Activated CD8-positive, alpha-beta T cell treated with anti-CD3 and anti-CD28 coated beads for 36 hours (primary cell): Measurements from ENCODE around the gene DCST2. TPM values are rescaled to one million over a fixed set of nuclear protein-coding genes. Genes with fewer than 3 reads are reported as not detected.

ENCODE experiments used
- ATAC-seq: fragments of 200-7000 bp; cut with Tn5 transposase; one replicate; pipeline ENCODE4 v1.10.0; 2021; ENCODE audit warnings: mild to moderate bottlenecking, moderate library complexity
- CTCF ChIA-PET: fragments of 350-600 bp; sonication (Branson Sonifier 250); formaldehyde crosslinking; loops from one replicate; lab custom pipeline; 2021; ENCODE audit warnings: antibody characterized with exemption; lab: Charles Lee
- POLR2A ChIA-PET: fragments of 350-600 bp; sonication (Branson Sonifier 250); formaldehyde crosslinking; loops from one replicate; lab custom pipeline; 2021; ENCODE audit warnings: antibody characterized with exemption; lab: Charles Lee
- DNase-seq: peaks from one replicate; pipeline ENCODE4 v3.0.0-alpha.2; 2020
- H3K27ac Mint-ChIP-seq: one replicate; pipeline ENCODE4 v1.8.0; 2021; ENCODE audit warnings: mild to moderate bottlenecking, mixed read lengths
- H3K27me3 Mint-ChIP-seq: one replicate; pipeline ENCODE4 v1.8.0; 2021; ENCODE audit warnings: mixed read lengths
- H3K36me3 Mint-ChIP-seq: one replicate; pipeline ENCODE4 v1.8.0; 2021; ENCODE audit warnings: low read depth, mixed read lengths
- H3K4me1 Mint-ChIP-seq: one replicate; pipeline ENCODE4 v1.8.0; 2021; ENCODE audit warnings: low read depth, mixed read lengths
- H3K4me3 Mint-ChIP-seq: one replicate; pipeline ENCODE4 v1.8.0; 2021; ENCODE audit warnings: mild to moderate bottlenecking, moderate library complexity, mixed read lengths
- H3K9me3 Mint-ChIP-seq: one replicate; pipeline ENCODE4 v1.8.0; 2021; ENCODE audit warnings: mixed read lengths
- CTCF ChIP-seq: fragments of 200-600 bp; IDR thresholded peaks from one replicate; pipeline ENCODE4 v1.8.0; 2022; ENCODE audit warnings: antibody characterized with exemption, mild to moderate bottlenecking
- intact Hi-C: fragments of 100-400 bp; cut with micrococcal nuclease; formaldehyde crosslinking; loops from one replicate; pipeline ENCODE4 v1.10.0; 2022
- total RNA-seq, 2 experiments: library from RNA; stranded (reverse); gene quantifications; one replicate each; pipeline ENCODE4 v1.2.3, GENCODE V29; 2021

The DCST2 gene
- total RNA-seq, 2 experiments from 2014 or later = 0.20 to 0.36 TPM

DNA sequence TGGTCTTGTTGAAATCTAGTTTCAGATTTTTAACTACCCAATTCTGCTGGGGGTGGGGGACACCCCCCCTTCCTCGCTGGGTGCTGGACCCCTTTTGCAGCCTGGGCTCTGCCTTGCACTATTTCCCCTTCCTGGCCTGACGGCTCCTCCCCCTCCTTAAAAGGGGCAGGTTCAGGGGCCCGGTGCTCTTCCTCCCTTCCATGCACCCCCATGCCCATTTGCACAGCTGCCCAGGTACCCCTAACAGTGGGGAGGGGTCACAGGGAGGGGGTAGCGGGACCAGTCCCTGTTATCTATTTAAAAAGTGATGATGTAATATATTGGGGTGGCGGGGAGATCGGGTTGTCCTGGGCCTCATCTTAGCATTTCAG, 15.7 kb downstream of the DCST2 start:
- peak overlapping the region; percentile 51 for H3K4me3 Mint-ChIP-seq
- POLR2A ChIA-PET = interaction anchor here (1.1 to 4.3 kb wide), 9 partner anchors 11 to 62 kb away, joined by 3 to 29 read pairs (median 6); partner anchors contain the start of genes ADAM15, FLAD1, PYGO2 and ZBTB7B

DNA sequence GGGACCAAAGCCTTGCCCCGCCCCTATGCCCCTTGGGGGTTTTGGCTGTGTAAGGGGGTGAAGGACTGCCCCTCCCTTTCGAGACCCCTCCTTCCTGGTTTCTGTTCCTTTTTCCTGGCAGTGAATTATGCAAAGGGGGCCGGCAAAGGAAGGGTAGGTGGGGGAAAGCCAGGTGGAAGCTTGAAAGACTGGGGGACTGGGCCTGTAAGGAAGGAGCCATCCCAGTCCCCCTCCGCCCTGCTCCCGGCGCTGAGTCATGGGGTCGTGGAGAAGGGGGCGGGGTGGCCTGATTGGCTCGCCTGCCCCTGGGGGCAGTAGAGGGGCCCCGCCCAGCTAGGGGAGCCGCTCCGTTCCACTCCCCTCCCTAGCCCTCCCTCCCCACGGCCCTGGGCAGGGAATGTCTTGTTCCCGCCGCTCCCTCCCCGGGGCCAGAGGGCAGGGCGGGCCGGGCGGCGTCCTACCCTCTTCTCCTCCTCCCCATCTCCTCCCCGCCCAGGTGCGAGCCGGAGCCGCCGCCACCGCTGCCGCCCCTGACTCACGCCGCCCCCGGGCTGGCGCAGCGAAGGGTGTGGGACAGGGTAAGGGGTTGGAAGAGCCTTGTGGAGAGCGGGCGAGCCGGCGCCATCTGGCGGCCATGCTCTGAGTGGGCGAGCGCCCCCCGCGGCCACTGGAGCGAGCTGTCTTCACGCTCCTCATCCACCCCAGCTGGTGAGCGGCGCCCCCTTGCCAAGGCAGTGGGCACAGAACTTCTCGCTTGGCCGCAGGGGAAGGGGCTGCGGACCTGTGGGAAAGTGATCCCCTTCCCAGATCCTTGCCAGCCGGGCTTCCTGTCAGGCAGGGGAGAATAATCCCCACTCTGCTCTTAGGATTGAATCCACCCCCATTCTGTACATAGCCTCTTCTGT, 16.3 kb downstream of the DCST2 start:
- peak overlapping the region; percentile 51 for H3K4me3 Mint-ChIP-seq
- ChIA-PET POLR2A (interaction anchor here (1.0 to 4.3 kb wide), 12 partner anchors 10 to 62 kb away, joined by 3 to 29 read pairs (median 5); partner anchors contain the start of genes ADAM15, CKS1B, FLAD1 and PYGO2), CTCF (interaction anchor here (0.5 to 7.6 kb wide), 45 partner anchors 9 to 134 kb away, joined by 3 to 77 read pairs (median 6); partner anchors contain the start of genes ADAM15, FLAD1, LENEP and PBXIP1)
- H3K27ac Mint-ChIP-seq = peak overlapping the region; percentile 60
- peak; percentile 97 for TF ChIP-seq CTCF
- peak; percentile 93 for ATAC-seq
- H3K9me3 Mint-ChIP-seq = no peaks in the 10 kb centered on the region
- intact Hi-C loops = loop anchor here (5.0 kb wide), 1 partner anchor 45 kb away; the partner anchor contains the start of genes CKS1B and SHC1
- peaks cover 51% of the 10 kb centered on the region for H3K4me1 Mint-ChIP-seq
- peak; percentile 94 for DNase-seq
- peaks cover 4% of the 10 kb centered on the region for H3K27me3 Mint-ChIP-seq
- peaks cover 8% of the 10 kb centered on the region for H3K36me3 Mint-ChIP-seq

More for the DNA sequence above, 15.7 kb downstream of the DCST2 start:
- CTCF ChIA-PET = interaction anchor here (0.5 to 7.6 kb wide), 40 partner anchors 8 to 133 kb away, joined by 3 to 77 read pairs (median 6); partner anchors contain the start of genes ADAM15, FLAD1, LENEP and PBXIP1
- TF ChIP-seq CTCF = no peak
- H3K36me3 Mint-ChIP-seq = peaks cover 8% of the 10 kb centered on the region
- H3K27me3 Mint-ChIP-seq = peaks cover 4% of the 10 kb centered on the region
- no peaks in the 10 kb centered on the region for H3K9me3 Mint-ChIP-seq
- H3K4me1 Mint-ChIP-seq = peaks cover 45% of the 10 kb centered on the region
- ATAC-seq (peak; percentile 17), DNase-seq (peak; percentile 33)
- peak overlapping the region; percentile 60 for H3K27ac Mint-ChIP-seq
- intact Hi-C loops = loop anchor here (5.0 kb wide), 1 partner anchor 46 kb away; the partner anchor contains the start of genes CKS1B and SHC1

DNA sequence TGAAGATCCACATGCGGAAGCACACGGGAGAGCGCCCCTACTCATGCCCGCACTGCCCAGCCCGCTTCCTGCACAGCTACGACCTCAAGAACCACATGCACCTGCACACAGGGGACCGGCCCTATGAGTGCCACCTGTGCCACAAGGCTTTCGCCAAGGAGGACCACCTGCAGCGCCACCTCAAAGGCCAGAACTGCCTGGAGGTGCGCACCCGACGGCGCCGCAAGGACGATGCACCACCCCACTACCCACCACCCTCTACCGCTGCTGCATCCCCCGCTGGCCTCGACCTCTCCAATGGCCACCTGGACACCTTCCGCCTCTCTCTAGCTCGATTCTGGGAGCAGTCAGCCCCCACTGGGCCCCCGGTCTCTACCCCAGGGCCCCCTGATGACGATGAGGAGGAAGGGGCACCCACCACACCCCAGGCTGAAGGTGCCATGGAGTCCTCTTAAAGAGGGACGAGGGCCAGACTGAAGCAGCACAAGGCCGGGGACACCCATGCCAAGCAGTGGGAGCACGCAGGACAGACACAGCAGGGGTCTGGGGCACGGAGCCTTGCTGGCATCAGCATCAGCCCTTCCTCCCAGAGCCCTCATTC, 17.2 kb downstream of the DCST2 start:
- no peak overlapping the region for H3K27ac Mint-ChIP-seq
- no peak for ATAC-seq
- ChIA-PET CTCF (interaction anchor here (0.9 to 7.6 kb wide), 19 partner anchors 8 to 75 kb away, joined by 3 to 77 read pairs (median 8); partner anchors contain the start of genes ADAM15, FLAD1, LENEP and PBXIP1), POLR2A (interaction anchor here (1.0 to 4.3 kb wide), 7 partner anchors 9 to 55 kb away, joined by 3 to 29 read pairs (median 10); partner anchors contain the start of genes CKS1B, FLAD1 and PYGO2)
- intact Hi-C loops = loop anchor here (5.0 kb wide), 1 partner anchor 44 kb away; the partner anchor contains the start of genes CKS1B and SHC1
- peaks cover 2% of the 10 kb centered on the region for H3K27me3 Mint-ChIP-seq
- H3K4me3 Mint-ChIP-seq = no peak overlapping the region
- peaks cover 8% of the 10 kb centered on the region for H3K36me3 Mint-ChIP-seq
- H3K4me1 Mint-ChIP-seq = peaks cover 55% of the 10 kb centered on the region
- no peaks in the 10 kb centered on the region for H3K9me3 Mint-ChIP-seq
- no peak for DNase-seq
- no peak for TF ChIP-seq CTCF

DNA sequence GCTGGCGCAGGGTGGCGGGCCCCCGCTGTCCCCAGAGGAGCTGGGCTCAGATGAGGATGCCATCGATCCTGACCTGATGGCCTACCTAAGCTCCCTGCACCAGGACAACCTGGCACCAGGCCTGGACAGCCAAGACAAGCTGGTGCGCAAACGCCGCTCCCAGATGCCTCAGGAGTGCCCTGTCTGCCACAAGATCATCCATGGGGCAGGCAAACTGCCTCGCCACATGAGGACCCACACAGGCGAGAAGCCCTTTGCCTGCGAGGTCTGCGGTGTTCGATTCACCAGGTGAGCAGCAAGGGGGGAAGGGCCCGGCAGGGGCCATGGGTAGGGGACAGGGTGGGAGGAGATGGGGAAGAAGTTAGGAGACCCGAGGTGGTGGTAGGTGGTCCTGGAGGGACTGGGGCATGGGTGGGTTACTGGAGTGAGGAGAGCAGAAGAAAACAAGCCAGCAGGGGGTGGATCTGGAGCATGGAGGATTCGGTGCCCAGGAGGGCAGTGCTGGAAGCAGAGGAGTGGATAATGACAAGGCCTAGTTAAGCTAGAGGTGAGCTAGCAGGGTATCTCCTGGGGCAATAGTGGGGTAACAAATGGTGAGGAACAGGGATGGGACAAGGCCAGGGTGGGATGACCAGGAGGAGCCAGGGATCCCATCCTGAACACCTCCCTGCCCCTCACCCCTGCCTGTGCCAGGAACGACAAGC, 17.9 kb downstream of the DCST2 start:
- peaks cover 2% of the 10 kb centered on the region for H3K27me3 Mint-ChIP-seq
- ATAC-seq = no peak
- no peak for TF ChIP-seq CTCF
- POLR2A ChIA-PET = interaction anchor here (1.0 to 4.3 kb wide), 7 partner anchors 8 to 60 kb away, joined by 3 to 29 read pairs (median 10); partner anchors contain the start of genes CKS1B, FLAD1 and PBXIP1
- peaks cover 8% of the 10 kb centered on the region for H3K36me3 Mint-ChIP-seq
- peaks cover 62% of the 10 kb centered on the region for H3K4me1 Mint-ChIP-seq
- no peak for DNase-seq
- no peaks in the 10 kb centered on the region for H3K9me3 Mint-ChIP-seq
- H3K27ac Mint-ChIP-seq = no peak overlapping the region
- no peak overlapping the region for H3K4me3 Mint-ChIP-seq
- intact Hi-C loops = loop anchor here (5.0 kb wide), 1 partner anchor 43 kb away; the partner anchor contains the start of genes CKS1B and SHC1
- CTCF ChIA-PET = interaction anchor here (0.9 to 7.6 kb wide), 14 partner anchors 8 to 76 kb away, joined by 3 to 77 read pairs (median 14); partner anchors contain the start of genes ADAM15, FLAD1, LENEP and PBXIP1
